Fibroblast of the aortic adventitia (primary cell): ENCODE data around the gene PRKAG3. TPM values are rescaled to one million over a fixed set of nuclear protein-coding genes. Genes with fewer than 3 reads are reported as not detected.

Experiments
- DNase-seq: peaks from one replicate; pipeline ENCODE4 v3.0.0-alpha.2; 2010; ENCODE audit warnings: low read depth
- H3K4me3 ChIP-seq: 2 replicates; pipeline ENCODE4 v1.5.1; 2011; ENCODE audit warnings: low read depth, mild to moderate bottlenecking, control low read depth, low read length, moderate library complexity
- CTCF ChIP-seq: IDR thresholded peaks from 2 replicates; pipeline ENCODE4 v1.5.1; 2011; ENCODE audit warnings: mild to moderate bottlenecking, low read length, control low read depth, inconsistent platforms; ENCODE audit not compliant: insufficient read depth
- total RNA-seq: library from RNA; depleted of rRNA; stranded (reverse); fragments of >200 nt; gene quantifications from 2 replicates; pipeline ENCODE4 v1.2.3, GENCODE V29; 2012; ENCODE audit warnings: low replicate concordance

Gene PRKAG3
- total RNA-seq, 1 donor, result 0.18 TPM

GRCh38 chr2:218871345-218872302 lies 40.0 kb upstream of the PRKAG3 start:
- no peak for TF ChIP-seq CTCF
- DNase-seq, result no peak
- no peak overlapping the region for H3K4me3 ChIP-seq

DNA sequence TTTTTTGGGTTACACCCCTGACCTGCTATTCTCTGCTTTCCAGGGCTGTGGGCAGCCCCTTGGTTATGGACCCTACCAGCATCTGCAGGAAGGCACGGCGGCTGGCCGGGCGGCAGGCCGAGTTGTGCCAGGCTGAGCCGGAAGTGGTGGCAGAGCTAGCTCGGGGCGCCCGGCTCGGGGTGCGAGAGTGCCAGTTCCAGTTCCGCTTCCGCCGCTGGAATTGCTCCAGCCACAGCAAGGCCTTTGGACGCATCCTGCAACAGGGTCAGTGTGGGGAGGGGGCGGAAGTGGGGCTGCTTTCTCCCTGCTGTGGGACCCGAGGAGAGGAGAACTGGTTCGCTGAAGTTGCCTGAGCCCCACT lies 39.4 kb upstream of the PRKAG3 start:
- DNase-seq, result no peak
- no peak for TF ChIP-seq CTCF
- no peak overlapping the region for H3K4me3 ChIP-seq

- no peak overlapping the region for H3K4me3 ChIP-seq
Measured at GRCh38 chr2:218869064-218869463, 37.5 kb upstream of the PRKAG3 start.

DNA sequence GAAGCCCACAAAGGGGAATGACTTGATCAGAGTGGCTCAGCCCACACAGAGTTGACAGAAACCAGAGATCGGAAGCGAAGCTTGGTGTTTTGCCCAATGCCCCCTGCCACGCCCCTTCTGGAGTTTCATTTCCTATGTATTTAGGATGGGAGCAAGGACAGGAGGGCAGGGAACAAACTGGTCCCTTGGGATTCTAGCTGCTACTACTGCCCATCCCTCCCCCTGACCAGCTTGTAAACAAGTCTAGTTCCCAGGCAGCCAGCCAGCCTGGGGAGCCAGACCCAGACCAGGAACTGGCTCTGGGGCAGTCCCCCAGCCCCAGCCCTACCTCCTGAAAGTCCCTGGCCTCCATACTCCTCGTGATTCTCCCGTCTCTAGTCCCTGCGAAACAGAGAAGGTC lies 36.3 kb upstream of the PRKAG3 start:
- TF ChIP-seq CTCF, result no peak
- no peak overlapping the region for H3K4me3 ChIP-seq
- DNase-seq, result no peak

More at GRCh38 chr2:218869064-218869463, 37.5 kb upstream of the PRKAG3 start:
- no peak for TF ChIP-seq CTCF
- no peak for DNase-seq

GRCh38 chr2:218865999-218866398 lies 34.4 kb upstream of the PRKAG3 start:
- TF ChIP-seq CTCF, result no peak
- DNase-seq, result no peak
- no peak overlapping the region for H3K4me3 ChIP-seq

DNA sequence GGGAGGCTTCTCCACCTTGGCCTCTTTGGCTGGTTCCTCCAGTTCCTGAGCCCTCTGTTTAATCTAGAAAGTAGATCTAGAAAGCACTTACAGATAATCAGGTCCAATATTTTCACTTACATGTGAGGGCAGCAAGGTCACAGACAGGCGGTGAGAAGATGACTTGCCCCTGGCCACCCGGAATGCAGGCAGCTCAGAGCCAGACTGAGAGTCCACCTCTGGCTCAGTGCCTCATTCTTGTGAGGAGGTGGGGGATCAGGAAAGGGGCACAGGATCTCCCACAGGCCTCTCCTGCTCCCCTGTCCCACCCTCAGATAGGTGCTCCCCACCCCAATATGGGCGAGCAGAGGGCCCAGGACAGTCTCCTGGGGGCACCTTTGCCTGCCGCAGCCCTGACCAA lies 33.8 kb upstream of the PRKAG3 start:
- no peak for DNase-seq
- no peak for TF ChIP-seq CTCF
- H3K4me3 ChIP-seq, result no peak overlapping the region
